Measurements from ENCODE around the gene ABCB6. TPM values are rescaled to one million over a fixed set of nuclear protein-coding genes. Genes with fewer than 3 reads are reported as not detected.

ABCB6 gene
- total and polyA plus RNA-seq, 10 of the 15 experiments (the other 5 are each of a cell fraction or from before 2014, with no cell fraction given) = 2.3 to 22.1 (median 13.8) TPM

GRCh38 chr2:219218732-219219701 is at the start of gene ABCB6 (continued):
- TF ChIP-seq NFYA (IDR thresholded peaks at IDR 0.05; ENCODE audit: borderline replicate concordance, low read depth, low read length) (no peak), ZNF384 (IDR thresholded peaks at IDR 0.05; ENCODE audit: borderline replicate concordance, low read depth, low read length) (no peak), TAF1 (IDR thresholded peaks at IDR 0.05; ENCODE audit: borderline replicate concordance, low read depth, low read length) (peak; percentile 82; the same call in 1 of the 2 replicates), EGR1 (IDR thresholded peaks at IDR 0.05; ENCODE audit: borderline replicate concordance in 1 of 2, low read depth in 2 of 2, low read length in 2 of 2) (peak; percentile 9 to 65; a peak in 1 of 3 replicates), RELA (IDR thresholded peaks at IDR 0.05; ENCODE audit: borderline replicate concordance, partially characterized antibody) (no peak), KLF5 (IDR thresholded peaks at IDR 0.05; ENCODE audit: partially characterized antibody) (no peak), ZBTB40 (IDR thresholded peaks at IDR 0.05; ENCODE audit: borderline replicate concordance) (no peak), ZBED1 (IDR thresholded peaks at IDR 0.05; ENCODE audit: borderline replicate concordance) (no peak), DPF2 (IDR thresholded peaks at IDR 0.05) (0 out of 2 replicates have a peak, but pooled peaks have one; percentile 55), TCF3 (IDR thresholded peaks at IDR 0.05; ENCODE audit: borderline replicate concordance, insufficient read depth, low read depth, low read length) (no peak), ZNF217 (IDR thresholded peaks at IDR 0.05) (peak; percentile 32; the same call in 1 of the 2 replicates), KAT2A (conservative IDR thresholded peaks at IDR 0.05; ENCODE audit: control insufficient read depth, low read depth, low read length) (no peak), ATF3 (IDR thresholded peaks at IDR 0.05; ENCODE audit: borderline replicate concordance, extremely low read depth, low read depth, low read length) (peak; percentile 78; the same call in 1 of the 2 replicates), ATF7 (IDR thresholded peaks at IDR 0.05; ENCODE audit: low read depth) (no peak), HDAC2 (IDR thresholded peaks at IDR 0.05) (no peak), BCLAF1 (IDR thresholded peaks at IDR 0.05) (no peak), CREB1 (IDR thresholded peaks at IDR 0.05; ENCODE audit: low read depth) (0 out of 2 replicates have a peak, but pooled peaks have one; percentile 54), CBFB (IDR thresholded peaks at IDR 0.05; ENCODE audit: low read depth) (0 out of 2 replicates have a peak, but pooled peaks have one; percentile 22), PML (IDR thresholded peaks at IDR 0.05; ENCODE audit: low read length) (no peak; the same call in 1 of the 2 replicates)

Measured in GM12878 (cell line).